Transverse colon (tissue), 4 donors: ENCODE results near the gene PDC.

Source experiments
- EP300 ChIP-seq: sonication (generic); formaldehyde crosslinking; IDR thresholded peaks from one replicate; pipeline ENCODE4 v1.6.1; 2017; ENCODE audit warnings: antibody characterized with exemption, low read depth
- POLR2A ChIP-seq: fragments of 450-650 bp; IDR thresholded peaks from one replicate; pipeline ENCODE4 v1.6.1; 2016; ENCODE audit warnings: antibody characterized with exemption, mild to moderate bottlenecking, moderate library complexity
- POLR2AphosphoS5 ChIP-seq, 3 donors: sonication (generic); formaldehyde crosslinking; IDR thresholded peaks; one replicate each; pipeline ENCODE4 v1.6.1; 2016; ENCODE audit warnings: antibody characterized with exemption in 3 of 3
- TF ChIP-seq, protein P1 (sequence below), 5 experiments: fragments of 200-600 bp in 3 of 5; fragments of 450-650 bp in 2 of 5; sonication (generic) in 3 of 5; IDR thresholded peaks; 1 replicate in 2 of 5; 2 replicates in 3 of 5; pipeline ENCODE4 v1.5.1; 2016 to 2017; ENCODE audit warnings: antibody characterized with exemption in 5 of 5, inconsistent platforms in 3 of 5, mild to moderate bottlenecking in 2 of 5, moderate library complexity in 1 of 5

DNA sequence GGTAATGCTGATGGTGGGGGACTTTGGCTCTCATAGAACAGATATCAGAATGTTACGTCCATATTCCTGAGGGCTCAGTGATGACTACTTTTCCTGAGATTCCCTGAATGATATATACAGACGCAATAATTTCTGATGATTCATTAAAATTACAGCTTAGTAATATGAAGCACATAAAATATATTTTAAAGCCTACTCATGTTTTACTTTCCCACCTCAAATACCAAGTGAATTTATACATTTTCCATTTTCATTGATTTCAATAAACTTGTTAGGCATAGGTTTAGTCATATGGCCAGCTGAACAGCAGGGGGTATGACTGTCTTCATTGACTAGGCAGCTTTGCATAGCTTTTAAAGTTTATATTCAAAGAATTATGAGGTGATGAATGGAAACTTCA is 26.2 kb upstream of the PDC start:
- TF ChIP-seq POLR2AphosphoS5 (IDR thresholded peaks at IDR 0.05) (no peak), EP300 (no peak), POLR2A (no peak)
- TF ChIP-seq, protein P1, sequence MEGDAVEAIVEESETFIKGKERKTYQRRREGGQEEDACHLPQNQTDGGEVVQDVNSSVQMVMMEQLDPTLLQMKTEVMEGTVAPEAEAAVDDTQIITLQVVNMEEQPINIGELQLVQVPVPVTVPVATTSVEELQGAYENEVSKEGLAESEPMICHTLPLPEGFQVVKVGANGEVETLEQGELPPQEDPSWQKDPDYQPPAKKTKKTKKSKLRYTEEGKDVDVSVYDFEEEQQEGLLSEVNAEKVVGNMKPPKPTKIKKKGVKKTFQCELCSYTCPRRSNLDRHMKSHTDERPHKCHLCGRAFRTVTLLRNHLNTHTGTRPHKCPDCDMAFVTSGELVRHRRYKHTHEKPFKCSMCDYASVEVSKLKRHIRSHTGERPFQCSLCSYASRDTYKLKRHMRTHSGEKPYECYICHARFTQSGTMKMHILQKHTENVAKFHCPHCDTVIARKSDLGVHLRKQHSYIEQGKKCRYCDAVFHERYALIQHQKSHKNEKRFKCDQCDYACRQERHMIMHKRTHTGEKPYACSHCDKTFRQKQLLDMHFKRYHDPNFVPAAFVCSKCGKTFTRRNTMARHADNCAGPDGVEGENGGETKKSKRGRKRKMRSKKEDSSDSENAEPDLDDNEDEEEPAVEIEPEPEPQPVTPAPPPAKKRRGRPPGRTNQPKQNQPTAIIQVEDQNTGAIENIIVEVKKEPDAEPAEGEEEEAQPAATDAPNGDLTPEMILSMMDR (IDR thresholded peaks at IDR 0.05), result no peak
